GM19467 (cell line): ENCODE results near the gene VWA5B2.

Source experiments
- ATAC-seq: cut with Tn5 transposase; IDR thresholded peaks from one replicate; pipeline ENCODE4 v1.9.1; 2021; ENCODE audit warnings: mild to moderate bottlenecking, moderate library complexity; ENCODE audit not compliant: unreplicated experiment

VWA5B2 gene

DNA sequence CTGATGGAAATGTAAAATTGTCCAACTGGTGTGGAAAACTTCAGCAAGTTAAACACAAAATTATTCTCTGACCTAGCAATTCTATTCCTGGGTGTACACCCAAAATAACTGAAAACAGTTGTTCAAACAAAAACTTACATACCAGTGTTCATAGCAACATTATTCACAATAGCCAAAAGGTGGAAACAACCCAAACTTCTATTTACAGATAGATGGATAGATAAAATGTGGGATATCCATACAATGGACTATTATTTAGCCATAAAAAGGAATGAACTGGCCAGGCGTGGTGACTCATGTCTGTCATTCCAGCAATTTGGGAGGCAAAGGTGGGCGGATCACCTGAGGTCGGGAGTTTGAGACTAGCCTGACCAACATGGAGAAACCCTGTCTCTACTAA is 6.9 kb upstream of the VWA5B2 start:
- ATAC-seq = no peak

- no peak for ATAC-seq
Measured at GRCh38 chr3:184223946-184224345, 5.4 kb upstream of the VWA5B2 start.

DNA sequence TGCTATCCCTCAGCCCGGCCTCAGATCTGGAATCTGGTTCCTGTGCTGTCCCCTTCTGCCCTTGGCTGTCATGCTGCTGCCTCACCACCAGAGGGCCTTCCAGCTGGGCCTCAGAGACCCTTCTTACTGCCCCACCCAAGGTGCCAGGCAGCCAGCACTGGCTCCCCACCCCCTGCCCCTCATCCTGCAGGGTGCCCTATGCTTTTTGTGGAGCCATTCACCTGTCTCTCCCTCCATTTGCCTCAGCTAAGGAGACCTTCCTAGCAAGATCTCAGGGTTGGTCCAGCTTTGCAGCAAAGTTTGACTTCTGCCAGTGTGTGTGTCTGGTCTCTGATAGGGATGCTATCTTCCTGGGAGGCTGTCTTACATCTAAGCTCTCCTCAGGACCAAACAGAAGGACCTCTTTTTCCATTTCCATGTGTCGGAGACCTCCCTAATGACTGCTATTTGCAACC is 1.9 kb upstream of the VWA5B2 start:
- ATAC-seq = no peak

DNA sequence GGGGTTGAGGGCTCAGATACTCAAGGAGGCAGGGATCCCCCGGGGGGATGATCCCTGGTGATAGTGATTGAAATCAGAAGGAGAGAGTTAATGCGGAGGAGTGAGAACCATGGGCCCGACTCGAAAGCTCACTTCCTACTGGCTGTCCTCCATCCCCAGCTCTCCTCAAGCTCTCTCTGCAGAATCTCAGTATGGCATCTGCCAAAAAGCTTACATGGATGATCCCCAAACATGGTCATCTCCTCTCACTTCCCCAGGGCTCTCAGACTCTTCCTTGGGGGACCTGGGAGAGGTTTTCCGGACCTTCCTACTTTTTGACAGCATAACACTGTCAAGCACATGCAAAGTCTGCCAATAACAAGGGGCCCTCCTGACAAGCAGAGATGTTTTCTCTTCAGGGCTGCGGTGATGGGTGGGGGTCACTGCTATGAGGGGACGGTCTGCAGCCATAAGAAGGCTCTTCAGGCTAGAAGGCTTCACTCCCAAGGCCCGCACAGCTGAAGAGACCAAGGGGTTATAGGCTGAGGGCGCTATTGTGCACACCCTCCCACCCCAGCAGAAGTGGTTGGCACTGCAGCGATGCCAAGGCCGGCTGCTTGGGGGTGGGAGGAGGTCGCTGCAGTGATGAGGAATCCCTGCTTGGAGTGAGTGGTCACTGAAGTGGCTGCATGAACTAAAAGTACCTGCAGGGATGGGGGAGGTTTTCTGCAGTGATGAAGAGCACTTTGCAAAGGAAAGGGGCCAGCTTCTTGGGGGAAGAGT is 828 bp upstream of the VWA5B2 start:
- ATAC-seq = no peak

- no peak for ATAC-seq
Measured at GRCh38 chr3:184230081-184230602, 757 bp downstream of the VWA5B2 start.

DNA sequence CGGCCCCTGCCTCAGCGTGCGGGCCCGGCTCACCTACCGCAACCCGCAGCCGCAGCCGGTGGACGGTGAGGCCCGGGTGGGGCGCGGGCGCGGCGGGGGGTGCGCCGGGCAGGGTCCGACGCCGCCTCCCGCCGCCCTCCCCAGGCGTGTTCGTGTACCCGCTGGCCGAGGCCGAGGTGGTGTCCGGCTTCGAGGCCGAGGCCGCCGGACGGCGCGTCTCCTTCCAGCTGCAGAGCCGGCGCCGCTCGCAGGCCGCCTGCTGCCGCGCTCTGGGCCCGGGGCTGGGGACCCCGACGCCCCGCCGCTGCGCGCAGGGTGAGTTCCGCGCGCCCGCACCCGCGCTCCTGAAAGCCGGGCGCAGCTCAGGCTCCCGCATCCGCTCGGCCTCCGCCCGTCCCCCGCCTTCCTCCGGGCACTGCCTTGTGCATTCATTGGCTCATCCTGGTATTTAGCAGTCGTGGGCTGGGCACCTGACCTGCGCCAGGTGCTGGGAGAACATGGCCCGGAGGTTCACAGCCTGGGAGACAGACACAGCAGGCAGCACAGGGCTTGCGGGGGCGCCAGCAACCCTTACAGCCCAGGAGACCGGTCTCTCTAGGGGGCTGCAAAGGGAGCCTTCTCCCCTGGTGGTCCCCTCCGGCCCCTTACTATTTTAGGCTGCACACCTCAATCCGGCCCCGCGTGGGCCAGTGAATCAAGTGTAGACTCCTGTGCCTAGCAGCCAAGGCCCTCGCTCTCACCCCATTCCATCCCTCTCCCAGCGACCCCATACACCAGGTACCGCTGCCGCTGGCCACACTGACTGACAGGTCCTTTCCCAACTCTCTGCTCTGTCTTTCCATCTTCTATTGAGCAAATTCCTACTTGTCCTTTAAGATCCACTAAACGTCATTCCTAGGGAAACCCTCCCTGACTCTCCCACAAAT is 1.5 kb downstream of the VWA5B2 start:
- no peak for ATAC-seq

DNA sequence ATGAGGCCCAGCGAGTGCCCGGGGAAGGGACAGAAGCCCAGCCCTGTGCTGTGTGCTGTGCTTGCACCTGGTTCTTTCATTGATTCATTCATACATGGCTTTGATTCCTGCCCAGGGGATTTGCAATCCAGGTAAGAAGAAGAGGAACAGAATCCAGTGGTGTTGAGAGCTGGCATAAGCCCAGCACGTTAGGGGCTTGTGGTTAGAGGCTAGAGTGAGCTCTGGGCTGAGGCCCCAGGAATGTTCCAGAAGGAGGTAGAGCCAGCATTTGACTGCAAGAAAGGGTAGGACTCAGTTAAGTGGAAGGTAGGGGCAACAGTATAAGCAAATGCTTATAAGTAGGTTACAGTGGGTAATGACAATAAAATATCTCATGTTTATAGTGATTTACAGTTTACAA is 2.3 kb downstream of the VWA5B2 start:
- ATAC-seq = no peak

DNA sequence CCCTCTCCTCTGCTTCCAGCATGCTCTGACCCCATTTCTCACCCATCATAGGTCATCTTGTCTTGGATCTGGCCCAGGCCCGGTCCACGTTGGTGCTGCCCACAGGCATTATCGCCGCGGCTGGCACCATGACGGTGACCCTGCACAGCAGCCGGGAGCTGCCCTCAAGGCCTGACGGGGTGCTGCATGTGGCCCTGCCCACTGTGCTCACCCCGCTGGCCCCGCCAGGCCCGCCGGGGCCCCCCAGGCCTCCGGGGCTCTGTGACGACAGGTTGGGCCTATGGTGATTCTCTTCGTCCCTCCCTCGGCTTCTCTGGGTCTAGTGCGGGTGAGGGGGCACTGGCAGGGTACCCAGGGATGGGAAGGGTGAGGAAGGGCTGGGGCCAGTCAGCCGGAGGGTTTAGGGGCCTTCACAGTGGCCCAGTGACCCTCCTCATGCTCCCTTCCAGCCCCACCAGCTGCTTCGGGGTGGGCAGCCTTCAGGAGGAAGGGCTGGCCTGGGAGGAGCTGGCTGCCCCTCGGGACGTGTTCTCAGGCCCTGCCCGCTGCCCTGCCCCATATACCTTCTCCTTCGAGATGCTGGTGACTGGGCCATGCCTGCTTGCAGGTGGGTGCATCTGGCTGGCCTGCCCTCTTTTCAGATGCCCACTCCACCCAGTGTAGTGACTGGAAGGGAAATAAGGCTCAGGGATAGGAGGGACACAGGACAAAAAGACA is 3.9 kb downstream of the VWA5B2 start:
- ATAC-seq = no peak

- ATAC-seq = no peak
Measured at GRCh38 chr3:184234224-184234623, 4.8 kb downstream of the VWA5B2 start.

GRCh38 chr3:184234671-184235380 is 5.4 kb downstream of the VWA5B2 start:
- no peak for ATAC-seq

DNA sequence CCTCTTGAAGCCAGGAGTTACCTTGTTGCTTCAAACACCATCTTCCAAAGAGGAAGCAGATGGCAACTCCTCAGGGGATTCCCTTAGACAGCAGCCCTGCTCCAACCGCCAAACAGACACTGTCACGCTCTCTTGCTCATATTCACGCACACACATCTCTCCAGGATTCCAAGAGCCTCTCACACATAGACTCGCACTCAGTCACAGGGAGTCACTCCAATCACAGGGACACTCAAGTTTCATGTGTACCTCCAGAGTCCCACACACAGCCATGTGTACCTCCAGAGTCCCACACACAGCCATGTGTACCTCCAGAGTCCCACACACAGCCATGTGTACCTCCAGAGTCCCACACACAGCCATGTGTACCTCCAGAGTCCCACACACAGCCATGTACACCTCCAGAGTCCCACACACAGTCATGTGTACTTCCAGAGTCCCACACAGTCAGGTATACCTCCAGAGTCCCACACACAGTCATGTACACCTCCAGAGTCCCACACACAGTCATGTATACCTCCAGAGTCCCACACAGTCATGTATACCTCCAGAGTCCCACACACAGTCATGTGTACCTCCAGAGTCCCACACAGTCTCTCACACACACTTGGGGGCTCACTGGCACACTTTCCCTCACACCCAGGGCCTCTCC is 6.1 kb downstream of the VWA5B2 start:
- ATAC-seq = no peak

GRCh38 chr3:184236033-184236410 is 6.6 kb downstream of the VWA5B2 start:
- no peak for ATAC-seq

DNA sequence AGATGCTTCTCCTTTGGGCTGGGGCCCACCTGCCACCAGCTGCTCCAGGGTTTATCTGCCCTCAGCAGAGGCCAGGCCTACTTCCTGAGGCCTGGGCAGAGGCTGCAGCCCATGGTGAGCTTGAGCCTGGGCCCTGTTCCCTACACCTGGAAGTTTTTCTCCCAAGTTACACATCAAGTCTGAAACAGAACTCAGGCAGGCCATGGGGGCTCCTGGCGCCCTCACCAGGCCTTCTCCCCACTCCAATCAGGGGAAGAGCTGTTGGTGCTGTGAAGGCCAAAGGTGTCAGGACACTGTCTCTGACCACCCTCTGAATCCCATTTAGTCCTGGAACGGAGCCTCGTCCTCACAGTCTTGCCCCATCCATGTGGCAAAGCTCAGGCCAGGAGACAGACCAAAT is 7.3 kb downstream of the VWA5B2 start:
- no peak for ATAC-seq

GRCh38 chr3:184237211-184237610 is 7.8 kb downstream of the VWA5B2 start:
- no peak for ATAC-seq

DNA sequence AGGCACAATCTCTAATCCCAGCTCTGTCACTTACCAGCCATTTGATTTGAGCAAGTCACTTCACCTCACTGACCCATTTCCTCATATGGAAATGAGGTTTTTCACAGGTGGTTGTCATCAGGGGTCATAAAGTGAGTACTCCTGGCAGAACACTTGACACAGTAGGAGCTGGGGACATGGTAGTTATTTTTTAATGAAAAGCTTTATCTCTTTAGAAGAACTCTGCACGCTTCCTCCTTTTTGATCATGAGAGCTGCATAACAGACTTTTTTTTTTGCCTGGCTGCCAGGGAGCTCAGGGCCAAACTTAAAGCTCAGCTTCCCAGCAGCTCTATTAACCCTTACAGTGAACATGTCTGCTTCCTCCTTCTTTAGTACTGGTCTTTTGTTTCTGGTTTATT is 8.4 kb downstream of the VWA5B2 start:
- no peak for ATAC-seq

DNA sequence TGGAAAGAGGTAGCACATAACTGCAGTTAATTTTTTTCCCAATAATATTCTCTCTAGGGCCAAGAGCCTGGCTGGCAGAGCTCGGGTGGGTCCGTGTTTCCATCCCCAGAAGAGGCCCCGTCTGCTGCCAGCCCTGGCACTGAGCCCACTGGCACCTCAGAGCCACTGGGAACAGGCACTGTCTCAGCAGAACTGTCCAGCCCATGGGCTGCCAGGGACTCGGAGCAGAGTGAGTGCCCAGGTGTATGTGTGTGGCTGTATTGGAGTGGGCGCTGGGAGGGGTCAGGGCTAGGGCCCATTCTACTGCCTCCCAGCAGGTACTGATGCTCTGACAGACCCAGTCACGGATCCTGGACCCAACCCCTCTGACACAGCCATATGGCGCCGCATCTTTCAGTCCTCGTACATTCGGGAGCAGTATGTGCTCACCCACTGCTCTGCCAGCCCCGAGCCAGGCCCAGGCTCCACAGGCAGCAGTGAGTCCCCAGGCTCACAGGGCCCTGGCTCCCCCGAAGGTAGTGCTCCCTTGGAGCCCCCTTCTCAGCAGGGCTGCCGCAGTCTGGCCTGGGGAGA is 8.9 kb downstream of the VWA5B2 start:
- no peak for ATAC-seq

- ATAC-seq = no peak
Measured at GRCh38 chr3:184239221-184239620, 9.8 kb downstream of the VWA5B2 start.

DNA sequence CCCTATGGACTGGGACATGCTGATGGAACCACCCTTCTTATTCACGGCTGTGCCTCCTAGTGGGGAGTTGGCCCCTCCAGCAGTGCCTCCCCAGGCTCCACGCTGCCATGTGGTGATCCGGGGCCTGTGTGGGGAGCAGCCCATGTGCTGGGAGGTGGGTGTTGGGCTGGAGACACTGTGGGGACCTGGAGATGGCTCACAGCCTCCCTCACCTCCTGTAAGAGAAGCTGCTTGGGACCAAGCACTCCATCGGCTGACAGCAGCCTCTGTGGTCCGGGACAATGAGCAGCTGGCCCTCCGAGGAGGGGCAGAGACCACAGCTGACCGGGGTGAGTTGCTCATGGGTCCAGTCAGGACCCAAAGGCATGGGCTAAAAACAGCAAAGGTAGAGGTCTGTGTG is 10.3 kb downstream of the VWA5B2 start:
- ATAC-seq = no peak

- no peak for ATAC-seq
Measured at GRCh38 chr3:184240384-184241140, 11.2 kb downstream of the VWA5B2 start.
